ENCODE data around the gene C22orf15.

DNA sequence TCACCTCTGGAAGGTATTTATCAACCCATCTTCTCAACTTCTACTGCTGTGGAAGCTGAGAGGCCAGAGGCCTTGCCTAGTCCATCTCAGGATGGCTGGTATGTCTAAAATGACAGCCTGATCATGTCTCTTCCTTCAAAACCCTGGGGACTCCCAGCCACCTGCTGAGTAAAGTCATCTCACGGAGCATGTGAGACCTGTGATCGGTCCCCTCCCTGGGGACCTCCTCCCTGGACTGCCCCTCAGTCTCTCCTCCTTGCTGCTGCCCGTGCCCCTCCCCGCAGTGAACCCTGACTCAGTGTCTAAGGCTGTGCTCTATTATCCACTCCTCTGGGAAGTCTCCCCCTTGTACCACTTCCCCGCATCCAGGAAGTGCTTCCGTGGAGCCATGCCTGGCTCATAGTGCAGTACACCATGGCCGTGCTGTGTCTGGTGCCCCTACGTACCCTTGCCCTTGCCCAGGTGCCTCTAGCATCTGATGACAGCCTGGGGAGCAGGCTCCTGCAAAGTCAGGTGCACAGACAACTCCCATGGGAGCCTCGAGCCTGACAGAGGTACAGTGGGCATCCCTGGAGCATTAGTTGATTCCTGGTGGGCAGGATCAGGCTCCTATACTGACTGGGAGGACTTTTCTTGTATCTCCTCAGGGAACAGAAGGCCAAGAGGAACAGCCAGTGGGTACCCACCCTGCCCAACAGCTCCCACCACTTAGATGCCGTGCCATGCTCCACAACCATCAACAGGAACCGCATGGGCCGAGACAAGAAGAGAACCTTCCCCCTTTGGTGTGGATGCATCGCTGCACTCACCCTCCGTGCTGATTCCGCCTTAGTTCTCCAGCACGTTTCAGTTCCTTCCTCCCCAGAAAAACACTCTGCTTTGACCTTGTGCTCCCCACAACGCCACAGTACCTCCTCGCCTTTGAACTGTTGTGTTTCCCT lies 37.8 kb downstream of the C22orf15 start:
- TF ChIP-seq, protein P1, sequence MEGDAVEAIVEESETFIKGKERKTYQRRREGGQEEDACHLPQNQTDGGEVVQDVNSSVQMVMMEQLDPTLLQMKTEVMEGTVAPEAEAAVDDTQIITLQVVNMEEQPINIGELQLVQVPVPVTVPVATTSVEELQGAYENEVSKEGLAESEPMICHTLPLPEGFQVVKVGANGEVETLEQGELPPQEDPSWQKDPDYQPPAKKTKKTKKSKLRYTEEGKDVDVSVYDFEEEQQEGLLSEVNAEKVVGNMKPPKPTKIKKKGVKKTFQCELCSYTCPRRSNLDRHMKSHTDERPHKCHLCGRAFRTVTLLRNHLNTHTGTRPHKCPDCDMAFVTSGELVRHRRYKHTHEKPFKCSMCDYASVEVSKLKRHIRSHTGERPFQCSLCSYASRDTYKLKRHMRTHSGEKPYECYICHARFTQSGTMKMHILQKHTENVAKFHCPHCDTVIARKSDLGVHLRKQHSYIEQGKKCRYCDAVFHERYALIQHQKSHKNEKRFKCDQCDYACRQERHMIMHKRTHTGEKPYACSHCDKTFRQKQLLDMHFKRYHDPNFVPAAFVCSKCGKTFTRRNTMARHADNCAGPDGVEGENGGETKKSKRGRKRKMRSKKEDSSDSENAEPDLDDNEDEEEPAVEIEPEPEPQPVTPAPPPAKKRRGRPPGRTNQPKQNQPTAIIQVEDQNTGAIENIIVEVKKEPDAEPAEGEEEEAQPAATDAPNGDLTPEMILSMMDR (IDR thresholded peaks at IDR 0.05): no peak
- TF ChIP-seq POLR2A (IDR thresholded peaks at IDR 0.05): no peak

All from testis (tissue), 2 donors.